HepG2 (cell line): ENCODE data around the gene PCDHGC5. TPM values are rescaled to one million over a fixed set of nuclear protein-coding genes. Genes with fewer than 3 reads are reported as not detected.

Experiments
- ATAC-seq: fragments of 200-7000 bp; cut with Tn5 transposase; 3 replicates; pipeline ENCODE4 v1.9.1; 2020; ENCODE audit warnings: mild to moderate bottlenecking, moderate library complexity
- BruUV-seq: library from RNA; stranded (reverse); fragments of 400-500 nt; replicated peaks from 2 replicates; lab custom pipeline; 2021; lab: Mats Ljungman, UMichigan
- CTCF ChIA-PET: fragments of 300-600 bp; formaldehyde crosslinking; extraction: SDS; loops from one replicate; lab custom pipeline; 2021; ENCODE audit warnings: low total read pairs, inconsistent platforms, low intra/inter-chr PET ratio; lab: Yijun Ruan, JAX
- POLR2A ChIA-PET: fragments of 350-600 bp; sonication (Branson Sonifier 250); formaldehyde crosslinking; loops from one replicate; lab custom pipeline; 2020; ENCODE audit warnings: antibody characterized with exemption, inconsistent platforms; lab: Yijun Ruan, JAX
- DNase-seq: peaks from one replicate; pipeline ENCODE4 v3.0.0-alpha.2; 2015; ENCODE audit warnings: low spot score
- FAIRE-seq: peaks from 3 replicates; lab custom pipeline; 2011; peaks lifted over from hg19 to GRCh38; lab: Jason Lieb, UNC
- H2AFZ ChIP-seq: one replicate; pipeline ENCODE4 v1.6.1; 2011; ENCODE audit warnings: low read length, inconsistent platforms
- H3K27ac ChIP-seq: fragments of 300-600 bp; 3 replicates; pipeline ENCODE4 v1.8.0; 2011; ENCODE audit warnings: mixed run types, mild to moderate bottlenecking, mixed read lengths, low read length, inconsistent platforms; ENCODE audit not compliant: insufficient read depth; ENCODE audit errors: extremely low read length
- H3K27me3 ChIP-seq, 2 experiments: fragments of 200-600 bp in 1 of 2; 2 replicates in 1 of 2; 3 replicates in 1 of 2; pipeline versions ENCODE4 v1.6.0 to v1.8.0; 2011; ENCODE audit warnings: low read length in 2 of 2, mild to moderate bottlenecking in 2 of 2, moderate library complexity in 2 of 2, inconsistent platforms in 1 of 2; ENCODE audit not compliant: insufficient read depth in 2 of 2, control insufficient read depth in 1 of 2
- H3K36me3 ChIP-seq, 2 experiments: fragments of 200-600 bp in 1 of 2; replicated peaks in 1 of 2; 2 replicates in 1 of 2; 3 replicates in 1 of 2; pipeline versions ENCODE4 v1.5.1 to v1.8.0; 2011; ENCODE audit warnings: low read length in 2 of 2, inconsistent platforms in 1 of 2; ENCODE audit not compliant: insufficient read depth in 2 of 2, control insufficient read depth in 1 of 2
- H3K4me1 ChIP-seq: 2 replicates; pipeline ENCODE4 v1.5.1; 2012; ENCODE audit warnings: low read length, inconsistent platforms; ENCODE audit not compliant: insufficient read depth
- H3K4me2 ChIP-seq: 2 replicates; pipeline ENCODE4 v1.6.0; 2011; ENCODE audit warnings: low read depth, low read length, inconsistent platforms
- H3K4me3 ChIP-seq, 3 experiments: fragments of 200-600 bp in 1 of 3; sonication (generic), shearing (Covaris generic) in 1 of 3; replicated peaks in 1 of 3; 2 replicates each; pipeline ENCODE4 v1.5.1; 2011 to 2016; ENCODE audit warnings: low read length in 3 of 3, inconsistent platforms in 2 of 3, low read depth in 2 of 3, mild to moderate bottlenecking in 2 of 3, control low read depth in 1 of 3, mixed read lengths in 1 of 3; ENCODE audit not compliant: insufficient read depth in 1 of 3
- H3K79me2 ChIP-seq: one replicate; pipeline ENCODE4 v1.6.1; 2011; ENCODE audit warnings: low read length, inconsistent platforms; ENCODE audit not compliant: insufficient read depth
- H3K9ac ChIP-seq: 2 replicates; pipeline ENCODE4 v1.6.0; 2011; ENCODE audit warnings: mild to moderate bottlenecking, low read depth, low read length, inconsistent platforms; ENCODE audit not compliant: insufficient read depth
- H3K9me3 ChIP-seq: 2 replicates; pipeline ENCODE4 v1.5.1; 2012; ENCODE audit warnings: mild to moderate bottlenecking, low read length
- H4K20me1 ChIP-seq: 2 replicates; pipeline ENCODE4 v1.6.0; 2011; ENCODE audit warnings: inconsistent platforms, mild to moderate bottlenecking, low read length, moderate library complexity; ENCODE audit not compliant: insufficient read depth
- DPF2 ChIP-seq: sonication (generic); formaldehyde crosslinking; IDR thresholded peaks from 2 replicates; pipeline ENCODE4 v1.4.0; 2020; ENCODE audit warnings: mild to moderate bottlenecking, low read depth, missing genetic modification reagents, borderline replicate concordance
- ETV5 ChIP-seq: IDR thresholded peaks from 2 replicates; pipeline ENCODE4 v1.6.1; 2018; ENCODE audit warnings: missing biosample characterization, missing genetic modification reagents, inconsistent platforms, borderline replicate concordance
- FLYWCH1 ChIP-seq: sonication (generic); formaldehyde crosslinking; IDR thresholded peaks from 2 replicates; pipeline ENCODE4 v1.8.1; 2023; ENCODE audit warnings: mild to moderate bottlenecking, missing genetic modification reagents
- GPN1 ChIP-seq: sonication (generic); formaldehyde crosslinking; IDR thresholded peaks from 2 replicates; pipeline ENCODE4 v1.5.1; 2020; ENCODE audit warnings: missing genetic modification reagents, borderline replicate concordance
- IRF9 ChIP-seq: sonication (generic); formaldehyde crosslinking; IDR thresholded peaks from 2 replicates; pipeline ENCODE4 v1.8.0; 2022; ENCODE audit warnings: missing genetic modification reagents, mild to moderate bottlenecking, borderline replicate concordance
- KLF9 ChIP-seq: IDR thresholded peaks from 2 replicates; pipeline ENCODE4 v1.6.1; 2016; ENCODE audit warnings: low read depth
- MIER3 ChIP-seq: IDR thresholded peaks from 2 replicates; pipeline ENCODE4 v1.6.1; 2016; ENCODE audit warnings: missing compliant biosample characterization, borderline replicate concordance
- NRL ChIP-seq: sonication (generic); formaldehyde crosslinking; IDR thresholded peaks from 2 replicates; pipeline ENCODE4 v1.5.0; 2020; ENCODE audit warnings: missing genetic modification reagents, mild to moderate bottlenecking, moderate library complexity, borderline replicate concordance
- SRY ChIP-seq: sonication (generic); formaldehyde crosslinking; IDR thresholded peaks from 2 replicates; pipeline ENCODE4 v1.8.0; 2022; ENCODE audit warnings: mild to moderate bottlenecking, missing genetic modification reagents
- SUZ12 ChIP-seq: fragments of 150-350 bp; IDR thresholded peaks from 2 replicates; pipeline ENCODE4 v1.6.1; 2014; ENCODE audit warnings: low read depth, low read length
- TAF1 ChIP-seq: sonication (generic); formaldehyde crosslinking; IDR thresholded peaks from 2 replicates; pipeline ENCODE4 v1.4.0; 2020; ENCODE audit warnings: missing genetic modification reagents
- ZNF564 ChIP-seq: sonication (generic); formaldehyde crosslinking; IDR thresholded peaks from 2 replicates; pipeline ENCODE4 v1.8.1; 2023; ENCODE audit warnings: mild to moderate bottlenecking, missing genetic modification reagents
- ZNF709 ChIP-seq: sonication (generic); formaldehyde crosslinking; IDR thresholded peaks from 2 replicates; pipeline ENCODE4 v1.5.0; 2020; ENCODE audit warnings: mild to moderate bottlenecking, missing genetic modification reagents
- WGBS: methylation state at CpG from one replicate; pipeline ENCODE4 v1.1.6; 2017; ENCODE audit warnings: low lambda C conversion rate; 5-methylcytosine and 5-hydroxymethylcytosine counted together
- in situ Hi-C: cut with HindIII; loops from 2 replicates; pipeline ENCODE4 v1.10.0; 2017; ENCODE audit warnings: low pct_unique_long_range_greater_than_20kb; ENCODE audit not compliant: extremely low pct_ligation_motif_present
- intact Hi-C: fragments of 100-400 bp; cut with micrococcal nuclease; formaldehyde crosslinking; loops from one replicate; pipeline ENCODE4 v1.10.0; 2022; ENCODE audit not compliant: unreplicated experiment
- polyA plus RNA-seq, 8 experiments: library from polyadenylated mRNA; depleted of rRNA in 3 of 8; stranded (reverse) in 7 of 8; unstranded in 1 of 8; fragments of >200 nt; fragmentation: Illumina TruSeq in 4 of 8; extraction: Trizol in 4 of 8; gene quantifications; 2 replicates each; pipeline versions ENCODE4 v1.2.1 to v1.2.3, GENCODE V29; 2011 to 2016; ENCODE audit warnings: low read depth in 4 of 8, missing spikeins in 1 of 8, mixed read lengths in 1 of 8; ENCODE audit not compliant: insufficient read depth in 1 of 8
- total RNA-seq, 5 experiments: library from RNA; depleted of rRNA; stranded (reverse); fragments of >200 nt; fragmentation: Illumina TruSeq; extraction: Trizol; gene quantifications; 2 replicates each; pipeline ENCODE4 v1.2.3, GENCODE V29; 2016; ENCODE audit warnings: low read depth in 1 of 5
- TF ChIP-seq, protein P1 (sequence below): sonication (generic); formaldehyde crosslinking; IDR thresholded peaks from 2 replicates; pipeline ENCODE4 v1.5.0; 2020; ENCODE audit warnings: mild to moderate bottlenecking, missing genetic modification reagents

Gene PCDHGC5
- total and polyA plus RNA-seq, 2 of the 13 experiments (the other 11 are each of a cell fraction or from before 2014, with no cell fraction given), result 0.03 TPM; not detected in 1

- no peaks in the 10 kb centered on the region for H3K9me3 ChIP-seq
- TF ChIP-seq SRY (no peak), ETV5 (CRISPR knock-in tag) (no peak), GPN1 (CRISPR knock-in tag) (no peak), SUZ12 (no peak), FLYWCH1 (CRISPR knock-in tag) (no peak), DPF2 (no peak), ZNF564 (CRISPR knock-in tag) (no peak), IRF9 (CRISPR knock-in tag) (no peak), TAF1 (CRISPR knock-in tag) (no peak), KLF9 (CRISPR knock-in tag) (no peak), NRL (CRISPR knock-in tag) (no peak), MIER3 (CRISPR knock-in tag) (no peak), ZNF709 (CRISPR knock-in tag) (no peak)
- TF ChIP-seq, protein P1, sequence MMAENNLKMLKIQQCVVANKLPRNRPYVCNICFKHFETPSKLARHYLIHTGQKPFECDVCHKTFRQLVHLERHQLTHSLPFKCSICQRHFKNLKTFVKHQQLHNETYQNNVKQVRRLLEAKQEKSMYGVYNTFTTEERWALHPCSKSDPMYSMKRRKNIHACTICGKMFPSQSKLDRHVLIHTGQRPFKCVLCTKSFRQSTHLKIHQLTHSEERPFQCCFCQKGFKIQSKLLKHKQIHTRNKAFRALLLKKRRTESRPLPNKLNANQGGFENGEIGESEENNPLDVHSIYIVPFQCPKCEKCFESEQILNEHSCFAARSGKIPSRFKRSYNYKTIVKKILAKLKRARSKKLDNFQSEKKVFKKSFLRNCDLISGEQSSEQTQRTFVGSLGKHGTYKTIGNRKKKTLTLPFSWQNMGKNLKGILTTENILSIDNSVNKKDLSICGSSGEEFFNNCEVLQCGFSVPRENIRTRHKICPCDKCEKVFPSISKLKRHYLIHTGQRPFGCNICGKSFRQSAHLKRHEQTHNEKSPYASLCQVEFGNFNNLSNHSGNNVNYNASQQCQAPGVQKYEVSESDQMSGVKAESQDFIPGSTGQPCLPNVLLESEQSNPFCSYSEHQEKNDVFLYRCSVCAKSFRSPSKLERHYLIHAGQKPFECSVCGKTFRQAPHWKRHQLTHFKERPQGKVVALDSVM (CRISPR knock-in tag), result no peak
- BruUV-seq, result no TSS peak
- H3K4me1 ChIP-seq, result no peaks in the 10 kb centered on the region
- H3K36me3 ChIP-seq, result no peaks in the 10 kb centered on the region
- POLR2A ChIA-PET, result no interaction called here
- in situ Hi-C loops (no loop called here), intact Hi-C loops (no loop called here)
- H3K4me2 ChIP-seq, result no peak overlapping the region
- CTCF ChIA-PET, result no interaction called here
- no peak overlapping the region for H3K4me3 ChIP-seq
- H4K20me1 ChIP-seq, result no peaks in the 10 kb centered on the region
- H3K27ac ChIP-seq, result no peak overlapping the region
- H3K27me3 ChIP-seq, result no peaks in the 10 kb centered on the region
- FAIRE-seq, result no peak
- no peak overlapping the region for H2AFZ ChIP-seq
- ATAC-seq, result no peak
- H3K79me2 ChIP-seq, result no peaks in the 10 kb centered on the region
- 54% methylated on average over 7 of the region's 7 CpGs for WGBS
- no peak overlapping the region for H3K9ac ChIP-seq
- no peak for DNase-seq
These were observed 12.9 kb downstream of the PCDHGC5 start for GRCh38 chr5:141501761-141502160.
